H1 (cell line): ENCODE data around the gene NPR2. TPM values are rescaled to one million over a fixed set of nuclear protein-coding genes. Genes with fewer than 3 reads are reported as not detected.

ENCODE experiments used
- CTCF ChIA-PET: fragments of 300-600 bp; sonication (Branson Sonifier 250); formaldehyde crosslinking; loops from one replicate; lab custom pipeline; 2021; ENCODE audit not compliant: partially characterized antibody; lab: Charles Lee
- POLR2A ChIA-PET: fragments of 300-600 bp; sonication (Branson Sonifier 250); formaldehyde crosslinking; loops from one replicate; lab custom pipeline; 2021; ENCODE audit warnings: inconsistent platforms; ENCODE audit not compliant: partially characterized antibody; lab: Charles Lee
- DNase-seq, 2 experiments: peaks; one replicate each; pipeline versions ENCODE4 v3.0.0 to v3.0.0-alpha.2; 2010 to 2022; ENCODE audit warnings: low spot score in 2 of 2, low read depth in 1 of 2, mixed read lengths in 1 of 2
- FAIRE-seq: peaks from 2 replicates; lab custom pipeline; 2011; peaks lifted over from hg19 to GRCh38; lab: Jason Lieb, UNC
- H2AFZ ChIP-seq: 2 replicates; pipeline ENCODE4 v1.8.1; 2012; ENCODE audit warnings: low read length, inconsistent platforms
- H2AK5ac ChIP-seq: 2 replicates; pipeline ENCODE4 v1.6.1; 2013; ENCODE audit warnings: low read depth, low read length
- H2BK120ac ChIP-seq: replicated peaks from 2 replicates; pipeline ENCODE3; 2013; ENCODE audit warnings: low read depth, low read length, inconsistent platforms
- H2BK12ac ChIP-seq: 2 replicates; pipeline ENCODE4 v1.6.1; 2013; ENCODE audit warnings: low read depth, low read length
- H2BK15ac ChIP-seq: 2 replicates; pipeline ENCODE4 v1.6.1; 2013; ENCODE audit warnings: low read length
- H2BK20ac ChIP-seq: 2 replicates; pipeline ENCODE4 v1.6.1; 2013; ENCODE audit warnings: low read length
- H2BK5ac ChIP-seq: 2 replicates; pipeline ENCODE4 v1.6.1; 2013; ENCODE audit warnings: low read depth, low read length
- H3K14ac ChIP-seq: 2 replicates; pipeline ENCODE4 v1.6.1; 2013; ENCODE audit warnings: inconsistent platforms; ENCODE audit not compliant: insufficient read length
- H3K18ac ChIP-seq: 2 replicates; pipeline ENCODE4 v1.6.1; 2013; ENCODE audit warnings: low read length; ENCODE audit errors: extremely low read depth
- H3K23ac ChIP-seq: 2 replicates; pipeline ENCODE4 v1.6.1; 2013; ENCODE audit warnings: inconsistent platforms; ENCODE audit not compliant: insufficient read length
- H3K23me2 ChIP-seq: 2 replicates; pipeline ENCODE4 v1.6.1; 2013; ENCODE audit warnings: low read depth, low read length
- H3K27ac ChIP-seq: 2 replicates; pipeline ENCODE4 v1.6.1; 2011; ENCODE audit warnings: low read depth, low read length, inconsistent platforms
- H3K27me3 ChIP-seq, 4 experiments: replicated peaks in 1 of 4; 1 replicate in 1 of 4; 2 replicates in 3 of 4; pipeline versions ENCODE4 v1.6.1 to v1.8.1; 2011 to 2013; ENCODE audit warnings: low read length in 3 of 4, mild to moderate bottlenecking in 3 of 4, inconsistent platforms in 2 of 4, mixed read lengths in 2 of 4, moderate library complexity in 1 of 4; ENCODE audit not compliant: control insufficient read depth in 3 of 4, insufficient read depth in 3 of 4; ENCODE audit errors: extremely low read depth in 1 of 4
- H3K36me3 ChIP-seq, 4 experiments: 2 replicates each; pipeline versions ENCODE4 v1.6.1 to v1.8.1; 2011 to 2013; ENCODE audit warnings: mild to moderate bottlenecking in 4 of 4, low read length in 3 of 4, moderate library complexity in 2 of 4, control low read depth in 1 of 4, inconsistent platforms in 1 of 4; ENCODE audit not compliant: insufficient read depth in 4 of 4, control insufficient read depth in 2 of 4
- H3K4ac ChIP-seq: replicated peaks from 2 replicates; pipeline ENCODE3; 2013; ENCODE audit warnings: low read length, low read depth, mixed read lengths, inconsistent platforms; ENCODE audit not compliant: insufficient read length
- H3K4me1 ChIP-seq, 4 experiments: replicated peaks in 1 of 4; 1 replicate in 1 of 4; 2 replicates in 3 of 4; pipeline versions ENCODE4 v1.6.1 to v1.8.1; 2011 to 2013; ENCODE audit warnings: low read length in 3 of 4, inconsistent platforms in 2 of 4, mixed read lengths in 1 of 4; ENCODE audit not compliant: insufficient read depth in 4 of 4, control insufficient read depth in 3 of 4
- H3K4me2 ChIP-seq, 2 experiments: 2 replicates each; pipeline versions ENCODE4 v1.6.1 to v1.8.1; 2011 to 2013; ENCODE audit warnings: low read depth in 2 of 2, low read length in 2 of 2, control low read depth in 1 of 2, inconsistent platforms in 1 of 2, mild to moderate bottlenecking in 1 of 2; ENCODE audit not compliant: insufficient read depth in 1 of 2
- H3K4me3 ChIP-seq, 4 experiments: fragments of 200-600, 300-600 bp in 1 of 4; sonication (generic), shearing (Covaris generic), sonication (Bioruptor Twin) in 1 of 4; 2 replicates each; pipeline versions ENCODE4 v1.5.1 to v1.8.1; 2011 to 2016; ENCODE audit warnings: low read length in 4 of 4, low read depth in 3 of 4, control low read depth in 2 of 4, inconsistent platforms in 2 of 4, mild to moderate bottlenecking in 2 of 4, mixed read lengths in 1 of 4, moderate library complexity in 1 of 4; ENCODE audit not compliant: insufficient read depth in 2 of 4; ENCODE audit errors: extremely low read depth in 1 of 4
- H3K56ac ChIP-seq: replicated peaks from 2 replicates; pipeline ENCODE3; 2013; ENCODE audit warnings: low read depth, mild to moderate bottlenecking, mixed read lengths, low read length, inconsistent platforms; ENCODE audit not compliant: insufficient read length
- H3K79me1 ChIP-seq: 2 replicates; pipeline ENCODE4 v1.6.1; 2013; ENCODE audit warnings: low read depth, low read length, control low read depth
- H3K79me2 ChIP-seq, 2 experiments: 2 replicates each; pipeline versions ENCODE4 v1.6.1 to v1.8.1; 2012 to 2013; ENCODE audit warnings: low read length in 2 of 2, mild to moderate bottlenecking in 2 of 2, inconsistent platforms in 1 of 2; ENCODE audit not compliant: insufficient read depth in 2 of 2, control insufficient read depth in 1 of 2
- H3K9ac ChIP-seq, 4 experiments: replicated peaks in 1 of 4; 1 replicate in 1 of 4; 2 replicates in 3 of 4; pipeline versions ENCODE4 v1.6.1 to v1.8.1; 2011 to 2013; ENCODE audit warnings: low read depth in 3 of 4, low read length in 3 of 4, control low read depth in 2 of 4, mild to moderate bottlenecking in 2 of 4, moderate library complexity in 2 of 4, inconsistent platforms in 1 of 4; ENCODE audit errors: extremely low read depth in 1 of 4
- H3K9me3 ChIP-seq, 2 experiments: 2 replicates each; pipeline versions ENCODE4 v1.6.1 to v1.8.1; 2012 to 2013; ENCODE audit warnings: mild to moderate bottlenecking in 2 of 2, moderate library complexity in 2 of 2, control low read depth in 1 of 2, inconsistent platforms in 1 of 2, low read depth in 1 of 2, low read length in 1 of 2, mixed read lengths in 1 of 2; ENCODE audit not compliant: insufficient read depth in 2 of 2
- H4K20me1 ChIP-seq, 2 experiments: replicated peaks in 1 of 2; 2 replicates each; pipeline versions ENCODE3 to v1.8.1; 2011 to 2013; ENCODE audit warnings: inconsistent platforms in 2 of 2, low read length in 2 of 2, mild to moderate bottlenecking in 1 of 2; ENCODE audit not compliant: insufficient read depth in 2 of 2, control insufficient read depth in 1 of 2
- H4K5ac ChIP-seq: 2 replicates; pipeline ENCODE4 v1.6.1; 2013; ENCODE audit warnings: low read length, low read depth, mixed read lengths, inconsistent platforms; ENCODE audit not compliant: insufficient read length
- H4K8ac ChIP-seq: 2 replicates; pipeline ENCODE4 v1.8.0; 2013; ENCODE audit warnings: mild to moderate bottlenecking, moderate library complexity, low read length, inconsistent platforms; ENCODE audit not compliant: insufficient read depth; ENCODE audit errors: extremely low read depth
- H4K91ac ChIP-seq: replicated peaks from 2 replicates; pipeline ENCODE3; 2013; ENCODE audit warnings: low read length, mixed read lengths, inconsistent platforms; ENCODE audit not compliant: insufficient read length
- CHD2 ChIP-seq: IDR thresholded peaks from 2 replicates; pipeline ENCODE4 v1.6.1; 2012; ENCODE audit warnings: low read length, improper control_type of control experiment
- CREB1 ChIP-seq: IDR thresholded peaks from 2 replicates; pipeline ENCODE4 v1.6.1; 2012; ENCODE audit warnings: inconsistent platforms
- EP300 ChIP-seq, 2 experiments: IDR thresholded peaks; 1 replicate in 1 of 2; 2 replicates in 1 of 2; pipeline ENCODE4 v1.6.1; 2011 to 2012; ENCODE audit warnings: low read depth in 2 of 2, low read length in 2 of 2, mild to moderate bottlenecking in 2 of 2, borderline replicate concordance in 1 of 2, inconsistent platforms in 1 of 2, moderate library complexity in 1 of 2
- FOSL1 ChIP-seq: IDR thresholded peaks from 2 replicates; pipeline ENCODE4 v1.6.1; 2011; ENCODE audit warnings: mild to moderate bottlenecking, low read depth, low read length, moderate library complexity; ENCODE audit not compliant: insufficient read depth
- GTF2F1 ChIP-seq: IDR thresholded peaks from 2 replicates; pipeline ENCODE4 v1.6.1; 2012; ENCODE audit warnings: low read depth, low read length, improper control_type of control experiment, borderline replicate concordance
- HDAC2 ChIP-seq, 2 experiments: fragments of 300-600 bp in 1 of 2; sonication (generic) in 1 of 2; IDR thresholded peaks; 2 replicates each; pipeline ENCODE4 v1.6.1; 2011 to 2012; ENCODE audit warnings: low read depth in 2 of 2, low read length in 2 of 2, mild to moderate bottlenecking in 2 of 2, moderate library complexity in 2 of 2, borderline replicate concordance in 1 of 2, inconsistent platforms in 1 of 2
- MAFK ChIP-seq: IDR thresholded peaks from 2 replicates; pipeline ENCODE4 v1.6.1; 2012; ENCODE audit warnings: low read depth, mild to moderate bottlenecking, improper control_type of control experiment, low read length
- RBBP5 ChIP-seq: IDR thresholded peaks from 2 replicates; pipeline ENCODE4 v1.7.1; 2012; ENCODE audit warnings: low read depth, mild to moderate bottlenecking, inconsistent platforms, low read length, moderate library complexity, borderline replicate concordance
- RFX5 ChIP-seq: IDR thresholded peaks from 2 replicates; pipeline ENCODE4 v1.6.1; 2011; ENCODE audit warnings: low read depth, low read length, improper control_type of control experiment, borderline replicate concordance
- SP2 ChIP-seq: IDR thresholded peaks from 2 replicates; pipeline ENCODE4 v1.6.1; 2012; ENCODE audit warnings: mild to moderate bottlenecking, low read length, inconsistent platforms
- TCF12 ChIP-seq: IDR thresholded peaks from 2 replicates; pipeline ENCODE4 v1.6.1; 2011; ENCODE audit warnings: low read depth, mild to moderate bottlenecking, low read length
- USF2 ChIP-seq: IDR thresholded peaks from 2 replicates; pipeline ENCODE4 v1.6.1; 2011; ENCODE audit warnings: low read length, improper control_type of control experiment
- YY1 ChIP-seq: IDR thresholded peaks from 2 replicates; pipeline ENCODE4 v1.6.1; 2011; ENCODE audit warnings: low read depth, mild to moderate bottlenecking, low read length
- WGBS, 2 experiments: shearing (Covaris generic) in 1 of 2; methylation state at CpG; one replicate each; pipeline versions ENCODE4 v1.1.6 to v1.1.7; 2013 to 2015; ENCODE audit warnings: low lambda C conversion rate in 2 of 2, mixed read lengths in 2 of 2, inconsistent platforms in 1 of 2, low coverage in 1 of 2, missing lambda C conversion rate in 1 of 2; ENCODE audit not compliant: insufficient replicate concordance in 2 of 2, insufficient coverage in 1 of 2, insufficient read length in 1 of 2; ENCODE audit errors: extremely low coverage in 1 of 2, missing lambda C conversion rate in 1 of 2; 5-methylcytosine and 5-hydroxymethylcytosine counted together
- polyA plus RNA-seq, 7 experiments: library from polyadenylated mRNA; depleted of rRNA in 3 of 7; stranded (reverse) in 5 of 7; unstranded in 2 of 7; fragments of >200 nt in 5 of 7; fragments of 200-250 nt in 2 of 7; gene quantifications; 1 replicate in 5 of 7; 2 replicates in 1 of 7; 4 replicates in 1 of 7; pipeline versions ENCODE4 v1.2.1 to v1.2.3, GENCODE V29; 2011 to 2013; ENCODE audit warnings: missing spikeins in 2 of 7, mixed read lengths in 2 of 7
- total RNA-seq: library from RNA; stranded (reverse); fragmentation: NEBNext Ultra II Directional; extraction: Animal tissue kit (Norgen Biotek cat#: 25700); gene quantifications from 2 replicates; pipeline ENCODE4 v1.2.1, GENCODE V29; 2021

The NPR2 gene
- total and polyA plus RNA-seq, 2 of the 8 experiments (the other 6 are each of a cell fraction or from before 2014, with no cell fraction given) = 11.0 to 17.0 TPM

GRCh38 chr9:35746583-35746982 is 44.8 kb upstream of the NPR2 start:
- Histone ChIP-seq H3K23me2 (peaks cover 11% of the 10 kb centered on the region), H4K8ac (no peak overlapping the region), H3K9ac (no peak overlapping the region; a peak in 1 of 7 replicates), H2AFZ (no peak overlapping the region), H3K9me3 (no peaks in the 10 kb centered on the region), H2BK120ac (no peak overlapping the region), H3K18ac (no peak overlapping the region), H3K4me1 (peaks cover 0 to 19% (median 5%) of the 10 kb centered on the region in 4 experiments; a peak in 5 of 7 replicates), H2BK5ac (no peak overlapping the region), H2AK5ac (no peak overlapping the region), H3K14ac (no peak overlapping the region), H4K91ac (no peak overlapping the region), H3K36me3 (peaks cover 9 to 38% (median 28%) of the 10 kb centered on the region in 4 experiments; a peak in 7 of 8 replicates), H4K5ac (no peak overlapping the region), H2BK12ac (no peak overlapping the region), H3K27me3 (no peaks in the 10 kb centered on the region), H3K27ac (no peak overlapping the region), H3K79me2 (peaks cover 21 to 41% of the 10 kb centered on the region in 2 experiments), H3K4ac (no peak overlapping the region), H2BK15ac (no peak overlapping the region), H3K56ac (no peak overlapping the region), H4K20me1 (peaks cover 14 to 29% of the 10 kb centered on the region in 2 experiments), H3K4me2 (peak overlapping the region; percentile 98 to 99), H3K23ac (no peak overlapping the region), H3K79me1 (peaks cover 13% of the 10 kb centered on the region; the same call in 1 of the 2 replicates), H3K4me3 (peak overlapping the region; percentile 88 to 98 (median 94); a peak in 5 of 8 replicates), H2BK20ac (no peak overlapping the region)
- no peak for DNase-seq
- ChIA-PET POLR2A (interaction anchor here (0.8 to 7.0 kb wide), 7 partner anchors 7 to 42 kb away, joined by 3 to 59 read pairs (median 5); partner anchors contain the start of genes CREB3 and TLN1), CTCF (interaction anchor here (1.1 to 7.2 kb wide), 5 partner anchors 11 to 100 kb away, joined by 4 to 87 read pairs (median 6); partner anchors contain the start of genes CREB3 and TLN1)
- FAIRE-seq = no peak
- WGBS, 2 experiments = 81% methylated on average over 3 of the region's 3 CpGs; no CpG with 5 or more reads in 1 of the 2 experiments
- no peak for TF ChIP-seq CREB1
- no peak for TF ChIP-seq FOSL1
- no peak for TF ChIP-seq USF2
- TF ChIP-seq MAFK = no peak
- no peak for TF ChIP-seq RFX5
- TF ChIP-seq RBBP5 = no peak
- TF ChIP-seq TCF12 = no peak
- no peak for TF ChIP-seq CHD2
- TF ChIP-seq GTF2F1 = no peak
- no peak for TF ChIP-seq EP300 (IDR thresholded peaks at IDR 0.05; ENCODE audit: borderline replicate concordance in 1 of 2, low read depth in 2 of 2, low read length in 2 of 2)
- no peak for TF ChIP-seq HDAC2 (IDR thresholded peaks at IDR 0.05; ENCODE audit: borderline replicate concordance in 1 of 2, low read depth in 2 of 2, low read length in 2 of 2)
- TF ChIP-seq SP2 = no peak
- TF ChIP-seq YY1 = no peak
